ENCODE results near the gene RPL39.

DNA sequence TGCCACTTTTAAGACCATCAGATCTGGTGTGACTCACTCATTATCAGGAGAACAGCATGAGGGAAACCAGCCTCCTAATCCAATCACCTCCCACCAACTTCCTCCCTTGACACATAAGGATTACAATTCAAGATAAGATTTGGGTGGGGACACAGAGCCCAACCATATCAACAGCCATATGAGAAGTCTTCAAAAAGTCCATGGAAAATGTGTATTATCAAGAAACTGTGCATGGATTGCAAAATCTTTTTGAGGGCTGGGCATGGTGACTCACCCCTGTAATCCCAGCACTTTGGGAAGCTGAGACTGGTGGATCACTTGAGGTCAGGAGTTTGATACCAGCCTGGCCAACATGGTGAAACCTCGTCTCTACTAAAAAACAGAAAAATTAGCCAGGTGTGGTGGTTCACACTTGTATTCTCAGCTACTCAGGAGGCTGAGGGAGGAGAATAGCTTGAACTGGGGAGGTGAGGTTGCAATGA lies 17.8 kb upstream of the RPL39 start:
- TF ChIP-seq, protein P1, sequence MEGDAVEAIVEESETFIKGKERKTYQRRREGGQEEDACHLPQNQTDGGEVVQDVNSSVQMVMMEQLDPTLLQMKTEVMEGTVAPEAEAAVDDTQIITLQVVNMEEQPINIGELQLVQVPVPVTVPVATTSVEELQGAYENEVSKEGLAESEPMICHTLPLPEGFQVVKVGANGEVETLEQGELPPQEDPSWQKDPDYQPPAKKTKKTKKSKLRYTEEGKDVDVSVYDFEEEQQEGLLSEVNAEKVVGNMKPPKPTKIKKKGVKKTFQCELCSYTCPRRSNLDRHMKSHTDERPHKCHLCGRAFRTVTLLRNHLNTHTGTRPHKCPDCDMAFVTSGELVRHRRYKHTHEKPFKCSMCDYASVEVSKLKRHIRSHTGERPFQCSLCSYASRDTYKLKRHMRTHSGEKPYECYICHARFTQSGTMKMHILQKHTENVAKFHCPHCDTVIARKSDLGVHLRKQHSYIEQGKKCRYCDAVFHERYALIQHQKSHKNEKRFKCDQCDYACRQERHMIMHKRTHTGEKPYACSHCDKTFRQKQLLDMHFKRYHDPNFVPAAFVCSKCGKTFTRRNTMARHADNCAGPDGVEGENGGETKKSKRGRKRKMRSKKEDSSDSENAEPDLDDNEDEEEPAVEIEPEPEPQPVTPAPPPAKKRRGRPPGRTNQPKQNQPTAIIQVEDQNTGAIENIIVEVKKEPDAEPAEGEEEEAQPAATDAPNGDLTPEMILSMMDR (IDR thresholded peaks at IDR 0.05) = no peak
- TF ChIP-seq ZFX (IDR thresholded peaks at IDR 0.05; ENCODE audit: borderline replicate concordance) = no peak

All from 22Rv1 (cell line).